Mesendoderm (in vitro differentiated cells): ENCODE results near the gene IL13.

ENCODE experiments used
- DNase-seq: peaks from one replicate; pipeline ENCODE4 v3.0.0; 2013
- H2AK5ac ChIP-seq: 2 replicates; pipeline ENCODE4 v1.6.1; 2013; ENCODE audit warnings: low read length, inconsistent platforms
- H2BK120ac ChIP-seq: 2 replicates; pipeline ENCODE4 v1.6.1; 2013; ENCODE audit warnings: low read depth, mild to moderate bottlenecking, low read length, moderate library complexity, mixed read lengths
- H2BK15ac ChIP-seq: replicated peaks from 2 replicates; pipeline ENCODE4 v1.6.1; 2013; ENCODE audit warnings: low read depth, mild to moderate bottlenecking, moderate library complexity
- H2BK5ac ChIP-seq: 2 replicates; pipeline ENCODE4 v1.6.1; 2013; ENCODE audit warnings: low read length, inconsistent platforms
- H3K18ac ChIP-seq: 2 replicates; pipeline ENCODE4 v1.6.1; 2013; ENCODE audit warnings: mild to moderate bottlenecking, low read length, mixed read lengths
- H3K23ac ChIP-seq: one replicate; pipeline ENCODE4 v1.6.1; 2013; ENCODE audit warnings: low read length
- H3K27ac ChIP-seq: 2 replicates; pipeline ENCODE4 v1.5.1; 2013; ENCODE audit warnings: low read depth, mild to moderate bottlenecking, inconsistent platforms, low read length, moderate library complexity
- H3K27me3 ChIP-seq: 2 replicates; pipeline ENCODE4 v1.6.1; 2013; ENCODE audit warnings: low read length, control low read depth, mild to moderate bottlenecking, inconsistent platforms; ENCODE audit not compliant: insufficient read depth, poor library complexity
- H3K36me3 ChIP-seq: 2 replicates; pipeline ENCODE4 v1.6.1; 2013; ENCODE audit warnings: low read length, inconsistent platforms; ENCODE audit not compliant: control insufficient read depth, insufficient read depth
- H3K4ac ChIP-seq: one replicate; pipeline ENCODE4 v1.6.1; 2013; ENCODE audit warnings: low read depth, mild to moderate bottlenecking, low read length, moderate library complexity
- H3K4me1 ChIP-seq: 2 replicates; pipeline ENCODE4 v1.6.1; 2013; ENCODE audit warnings: low read depth, low read length, inconsistent platforms; ENCODE audit not compliant: control insufficient read depth
- H3K4me2 ChIP-seq: 2 replicates; pipeline ENCODE4 v1.6.1; 2013; ENCODE audit warnings: low read length
- H3K4me3 ChIP-seq: 2 replicates; pipeline ENCODE4 v1.5.1; 2013; ENCODE audit warnings: mild to moderate bottlenecking, low read length
- H3K56ac ChIP-seq: one replicate; pipeline ENCODE4 v1.6.1; 2013; ENCODE audit warnings: low read length
- H3K79me1 ChIP-seq: 2 replicates; pipeline ENCODE4 v1.6.1; 2013; ENCODE audit warnings: low read length, inconsistent platforms
- H3K79me2 ChIP-seq: 2 replicates; pipeline ENCODE4 v1.6.1; 2013; ENCODE audit warnings: mild to moderate bottlenecking, low read length; ENCODE audit not compliant: control insufficient read depth, insufficient read depth
- H3K9ac ChIP-seq: 2 replicates; pipeline ENCODE4 v1.6.1; 2013; ENCODE audit warnings: low read length, inconsistent platforms
- H4K5ac ChIP-seq: one replicate; pipeline ENCODE4 v1.6.1; 2013; ENCODE audit warnings: low read length
- H4K8ac ChIP-seq: one replicate; pipeline ENCODE4 v1.6.1; 2013; ENCODE audit warnings: low read depth, mild to moderate bottlenecking, control low read depth, low read length, moderate library complexity
- WGBS: extraction: QIAGEN DNeasy Blood & Tissue Kit; methylation state at CpG from one replicate; pipeline ENCODE4 v1.1.7; 2013; ENCODE audit warnings: low lambda C conversion rate, missing lambda C conversion rate; ENCODE audit not compliant: insufficient coverage; ENCODE audit errors: extremely low coverage; 5-methylcytosine and 5-hydroxymethylcytosine counted together

Gene IL13

DNA sequence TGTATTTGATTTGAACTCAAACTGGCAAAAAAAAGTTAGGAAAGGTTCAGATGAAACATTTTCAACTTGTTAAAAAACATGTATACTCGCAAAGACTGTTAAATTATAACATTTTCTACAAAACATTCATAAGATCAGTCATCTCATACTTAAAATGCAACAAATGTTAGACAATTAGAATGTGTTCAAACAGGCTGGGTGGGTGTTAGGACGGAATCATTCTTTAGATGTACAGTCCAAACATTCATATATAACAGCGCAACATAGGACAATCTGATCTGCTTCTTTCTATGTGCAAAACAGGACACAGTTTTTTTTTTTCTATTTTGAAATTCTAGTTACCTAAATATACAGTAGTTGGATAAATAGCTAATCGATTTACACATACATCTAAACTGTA is 38.0 kb downstream of the IL13 start:
- no peak overlapping the region for H2AK5ac ChIP-seq
- H3K4ac ChIP-seq = no peak overlapping the region
- no peak overlapping the region for H2BK15ac ChIP-seq
- H3K9ac ChIP-seq = no peak overlapping the region
- no peak overlapping the region for H2BK120ac ChIP-seq
- no peaks in the 10 kb centered on the region for H3K27me3 ChIP-seq
- no peaks in the 10 kb centered on the region for H3K36me3 ChIP-seq
- WGBS = no CpG with 5 or more reads among the region's 4 CpGs
- no peaks in the 10 kb centered on the region for H3K79me1 ChIP-seq
- no peak overlapping the region for H2BK5ac ChIP-seq
- H3K4me2 ChIP-seq = no peak overlapping the region
- no peaks in the 10 kb centered on the region for H3K79me2 ChIP-seq
- no peak for DNase-seq
- no peak overlapping the region for H3K23ac ChIP-seq
- H3K56ac ChIP-seq = no peak overlapping the region
- H3K4me3 ChIP-seq = no peak overlapping the region
- no peaks in the 10 kb centered on the region for H3K4me1 ChIP-seq
- no peak overlapping the region for H3K18ac ChIP-seq
- H3K27ac ChIP-seq = no peak overlapping the region
- H4K8ac ChIP-seq = no peak overlapping the region
- no peak overlapping the region for H4K5ac ChIP-seq

DNA sequence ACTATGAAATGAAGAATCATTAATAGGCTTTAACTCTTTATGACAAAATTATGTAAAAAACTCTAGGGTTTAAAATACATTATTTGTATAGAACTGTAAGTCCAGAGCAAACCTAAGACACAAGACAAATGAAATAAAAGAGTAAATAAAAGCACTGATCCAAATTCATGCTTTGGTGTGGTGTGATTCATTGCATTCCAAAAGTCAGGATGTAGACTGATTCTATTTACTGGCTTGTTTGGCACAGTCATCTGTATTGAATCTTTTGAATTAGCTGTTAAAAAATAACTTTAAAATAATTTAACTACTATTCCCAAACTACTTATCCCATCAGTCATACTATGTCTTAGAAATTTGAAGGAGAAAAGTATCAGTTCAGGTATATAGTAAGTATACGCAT is 46.9 kb downstream of the IL13 start:
- no CpG with 5 or more reads among the region's 1 CpG for WGBS

GRCh38 chr5:132708645-132709044 is 50.7 kb downstream of the IL13 start:
- no peak overlapping the region for H3K4me2 ChIP-seq
- H2BK120ac ChIP-seq = no peak overlapping the region
- no peak for DNase-seq
- no peak overlapping the region for H3K18ac ChIP-seq
- no peaks in the 10 kb centered on the region for H3K79me2 ChIP-seq
- no peak overlapping the region for H2AK5ac ChIP-seq
- no peaks in the 10 kb centered on the region for H3K36me3 ChIP-seq
- no peaks in the 10 kb centered on the region for H3K27me3 ChIP-seq
- no peak overlapping the region for H3K4me3 ChIP-seq
- no peak overlapping the region for H3K56ac ChIP-seq
- no peak overlapping the region for H3K9ac ChIP-seq
- no peaks in the 10 kb centered on the region for H3K79me1 ChIP-seq
- H3K27ac ChIP-seq = no peak overlapping the region
- H3K4ac ChIP-seq = no peak overlapping the region
- no peaks in the 10 kb centered on the region for H3K4me1 ChIP-seq
- no peak overlapping the region for H2BK5ac ChIP-seq
- H4K8ac ChIP-seq = no peak overlapping the region
- no peak overlapping the region for H3K23ac ChIP-seq
- no peak overlapping the region for H2BK15ac ChIP-seq
- H4K5ac ChIP-seq = no peak overlapping the region

More for the DNA sequence above, 46.9 kb downstream of the IL13 start:
- H3K36me3 ChIP-seq = no peaks in the 10 kb centered on the region
- no peak overlapping the region for H3K9ac ChIP-seq
- no peak overlapping the region for H2BK15ac ChIP-seq
- no peak overlapping the region for H3K23ac ChIP-seq
- no peak overlapping the region for H2BK5ac ChIP-seq
- H3K56ac ChIP-seq = no peak overlapping the region
- H3K4me3 ChIP-seq = no peak overlapping the region
- H3K27ac ChIP-seq = no peak overlapping the region
- no peak overlapping the region for H4K8ac ChIP-seq
- no peak overlapping the region for H3K4me2 ChIP-seq
- H3K4ac ChIP-seq = no peak overlapping the region
- H3K79me1 ChIP-seq = no peaks in the 10 kb centered on the region
- H3K27me3 ChIP-seq = no peaks in the 10 kb centered on the region
- no peak overlapping the region for H2BK120ac ChIP-seq
- H2AK5ac ChIP-seq = no peak overlapping the region
- H4K5ac ChIP-seq = no peak overlapping the region
- no peak overlapping the region for H3K18ac ChIP-seq
- H3K79me2 ChIP-seq = no peaks in the 10 kb centered on the region
- no peak for DNase-seq
- H3K4me1 ChIP-seq = no peaks in the 10 kb centered on the region
